Ascending aorta (tissue), 2 donors: ENCODE data around the gene GPX4. TPM values are rescaled to one million over a fixed set of nuclear protein-coding genes. Genes with fewer than 3 reads are reported as not detected.
A peak's percentile ranks its signal among the peaks of the same experiment; 100 is the strongest.

Experiments
- DNase-seq, 2 donors: peaks; one replicate each; pipeline ENCODE4 v3.0.0-alpha.2; 2019; ENCODE audit warnings: low spot score in 2 of 2
- H3K27ac ChIP-seq, 2 donors: fragments of 200-600 bp; sonication (generic); one replicate each; pipeline ENCODE4 v1.5.1; 2016 to 2017; ENCODE audit warnings: mild to moderate bottlenecking in 1 of 2
- H3K27me3 ChIP-seq: fragments of 200-600 bp; sonication (generic); one replicate; pipeline ENCODE4 v1.5.1; 2017
- H3K36me3 ChIP-seq, 2 donors: fragments of 200-600 bp; sonication (generic); one replicate each; pipeline ENCODE4 v1.5.1; 2016
- H3K4me1 ChIP-seq, 2 donors: fragments of 200-600 bp; sonication (generic); one replicate each; pipeline ENCODE4 v1.5.1; 2016 to 2017; ENCODE audit warnings: mild to moderate bottlenecking in 1 of 2
- H3K4me3 ChIP-seq, 2 donors: fragments of 200-600 bp; sonication (generic); one replicate each; pipeline ENCODE4 v1.5.1; 2016 to 2017; ENCODE audit warnings: mild to moderate bottlenecking in 1 of 2
- H3K9me3 ChIP-seq, 2 donors: fragments of 200-600 bp; sonication (generic); one replicate each; pipeline ENCODE4 v1.5.1; 2016
- intact Hi-C: fragments of 100-400 bp; cut with DNase I; formaldehyde crosslinking; loops from one replicate; pipeline ENCODE4 v1.15.1; 2023
- total RNA-seq: library from RNA; depleted of rRNA; stranded (reverse); fragments of >200 nt; gene quantifications from one replicate; pipeline ENCODE4 v1.1.0, GENCODE V29; 2016
- TF ChIP-seq, protein P1 (sequence below), 3 experiments: fragments of 200-600 bp in 2 of 3; fragments of 450-650 bp in 1 of 3; sonication (generic) in 2 of 3; IDR thresholded peaks; one replicate each; pipeline ENCODE4 v1.5.1; 2016 to 2019; ENCODE audit warnings: antibody characterized with exemption in 3 of 3, mild to moderate bottlenecking in 1 of 3, moderate library complexity in 1 of 3

GPX4 gene
- total RNA-seq, 1 donor from 2014 or later, result 348 TPM

DNA sequence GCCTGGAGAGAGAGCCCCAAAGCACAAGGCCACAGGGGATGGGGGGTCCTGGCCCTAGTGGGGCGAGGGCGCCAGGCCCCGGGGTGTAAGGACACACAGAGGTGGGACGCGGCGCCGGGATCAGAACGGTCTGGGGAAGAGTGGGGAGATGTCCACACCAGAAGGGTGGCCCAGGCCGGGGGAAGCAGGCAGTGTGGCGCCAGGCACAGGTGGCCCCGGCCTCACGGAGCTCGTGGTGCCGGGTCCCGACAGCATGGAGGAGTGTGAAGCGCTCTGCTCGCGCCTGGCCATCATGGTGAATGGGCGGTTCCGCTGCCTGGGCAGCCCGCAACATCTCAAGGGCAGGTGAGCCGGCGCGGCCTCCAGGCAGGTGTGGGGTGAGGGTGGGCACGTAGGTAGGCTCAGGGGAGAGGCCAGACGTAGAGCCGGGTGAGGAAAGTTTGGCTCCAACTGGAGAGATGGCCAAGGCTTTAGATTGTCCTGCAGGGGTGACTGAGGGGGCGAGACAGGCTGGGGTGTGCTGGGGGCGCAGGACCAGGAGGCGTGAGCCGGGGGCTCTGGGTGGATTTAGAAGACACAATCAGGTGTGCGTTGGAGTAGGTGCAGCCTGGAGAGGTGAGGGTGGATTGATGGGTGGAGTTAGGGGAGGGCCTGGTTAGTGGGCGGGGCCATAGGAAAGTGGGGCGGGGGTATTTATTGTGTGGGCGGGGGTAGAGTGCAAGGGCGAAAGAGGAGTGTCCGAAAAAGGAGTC lies 39.7 kb upstream of the GPX4 start:
- Histone ChIP-seq H3K27ac (no peak overlapping the region), H3K9me3 (peaks cover 0 to 4% of the 10 kb centered on the region in 2 donors), H3K4me3 (no peak overlapping the region), H3K27me3 (peaks cover 17% of the 10 kb centered on the region), H3K4me1 (peaks cover 8 to 20% of the 10 kb centered on the region in 2 donors), H3K36me3 (no peaks in the 10 kb centered on the region)
- TF ChIP-seq, protein P1, sequence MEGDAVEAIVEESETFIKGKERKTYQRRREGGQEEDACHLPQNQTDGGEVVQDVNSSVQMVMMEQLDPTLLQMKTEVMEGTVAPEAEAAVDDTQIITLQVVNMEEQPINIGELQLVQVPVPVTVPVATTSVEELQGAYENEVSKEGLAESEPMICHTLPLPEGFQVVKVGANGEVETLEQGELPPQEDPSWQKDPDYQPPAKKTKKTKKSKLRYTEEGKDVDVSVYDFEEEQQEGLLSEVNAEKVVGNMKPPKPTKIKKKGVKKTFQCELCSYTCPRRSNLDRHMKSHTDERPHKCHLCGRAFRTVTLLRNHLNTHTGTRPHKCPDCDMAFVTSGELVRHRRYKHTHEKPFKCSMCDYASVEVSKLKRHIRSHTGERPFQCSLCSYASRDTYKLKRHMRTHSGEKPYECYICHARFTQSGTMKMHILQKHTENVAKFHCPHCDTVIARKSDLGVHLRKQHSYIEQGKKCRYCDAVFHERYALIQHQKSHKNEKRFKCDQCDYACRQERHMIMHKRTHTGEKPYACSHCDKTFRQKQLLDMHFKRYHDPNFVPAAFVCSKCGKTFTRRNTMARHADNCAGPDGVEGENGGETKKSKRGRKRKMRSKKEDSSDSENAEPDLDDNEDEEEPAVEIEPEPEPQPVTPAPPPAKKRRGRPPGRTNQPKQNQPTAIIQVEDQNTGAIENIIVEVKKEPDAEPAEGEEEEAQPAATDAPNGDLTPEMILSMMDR (IDR thresholded peaks at IDR 0.05), result no peak
- intact Hi-C loops, result no loop called here
- no peak for DNase-seq

DNA sequence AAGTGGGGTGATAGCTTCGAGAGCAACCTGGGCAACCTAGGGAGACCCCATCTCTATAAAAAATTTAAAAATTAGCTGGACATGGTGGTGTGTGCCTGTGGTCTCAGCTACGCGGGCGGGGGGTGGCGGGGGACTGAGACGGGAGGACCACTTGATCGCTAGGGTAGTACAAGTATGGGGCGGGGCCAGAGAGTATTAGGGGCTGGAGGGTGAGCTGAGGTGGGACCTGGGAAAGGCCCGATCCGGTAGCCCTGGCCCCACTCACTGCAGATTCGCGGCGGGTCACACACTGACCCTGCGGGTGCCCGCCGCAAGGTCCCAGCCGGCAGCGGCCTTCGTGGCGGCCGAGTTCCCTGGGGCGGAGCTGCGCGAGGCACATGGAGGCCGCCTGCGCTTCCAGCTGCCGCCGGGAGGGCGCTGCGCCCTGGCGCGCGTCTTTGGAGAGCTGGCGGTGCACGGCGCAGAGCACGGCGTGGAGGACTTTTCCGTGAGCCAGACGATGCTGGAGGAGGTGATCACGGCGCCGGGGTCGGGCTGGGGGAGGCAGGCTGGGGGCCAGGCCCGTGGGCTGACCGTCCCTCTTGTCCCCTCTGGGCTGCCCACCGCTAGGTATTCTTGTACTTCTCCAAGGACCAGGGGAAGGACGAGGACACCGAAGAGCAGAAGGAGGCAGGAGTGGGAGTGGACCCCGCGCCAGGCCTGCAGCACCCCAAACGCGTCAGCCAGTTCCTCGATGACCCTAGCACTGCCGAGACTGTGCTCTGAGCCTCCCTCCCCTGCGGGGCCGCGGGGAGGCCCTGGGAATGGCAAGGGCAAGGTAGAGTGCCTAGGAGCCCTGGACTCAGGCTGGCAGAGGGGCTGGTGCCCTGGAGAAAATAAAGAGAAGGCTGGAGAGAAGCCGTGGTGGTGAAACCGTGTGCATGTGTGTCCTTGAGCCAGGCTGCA lies 38.9 kb upstream of the GPX4 start:
- DNase-seq, result peak in 1 of 2 donors; percentile 81
- TF ChIP-seq, protein P1 (IDR thresholded peaks at IDR 0.05), result peak; percentile 84 to 90 (median 87)
- Histone ChIP-seq H3K4me1 (peaks cover 8 to 20% of the 10 kb centered on the region in 2 donors), H3K4me3 (no peak overlapping the region), H3K27ac (no peak overlapping the region), H3K27me3 (peaks cover 19% of the 10 kb centered on the region), H3K9me3 (no peaks in the 10 kb centered on the region), H3K36me3 (no peaks in the 10 kb centered on the region)
- intact Hi-C loops, result no loop called here

DNA sequence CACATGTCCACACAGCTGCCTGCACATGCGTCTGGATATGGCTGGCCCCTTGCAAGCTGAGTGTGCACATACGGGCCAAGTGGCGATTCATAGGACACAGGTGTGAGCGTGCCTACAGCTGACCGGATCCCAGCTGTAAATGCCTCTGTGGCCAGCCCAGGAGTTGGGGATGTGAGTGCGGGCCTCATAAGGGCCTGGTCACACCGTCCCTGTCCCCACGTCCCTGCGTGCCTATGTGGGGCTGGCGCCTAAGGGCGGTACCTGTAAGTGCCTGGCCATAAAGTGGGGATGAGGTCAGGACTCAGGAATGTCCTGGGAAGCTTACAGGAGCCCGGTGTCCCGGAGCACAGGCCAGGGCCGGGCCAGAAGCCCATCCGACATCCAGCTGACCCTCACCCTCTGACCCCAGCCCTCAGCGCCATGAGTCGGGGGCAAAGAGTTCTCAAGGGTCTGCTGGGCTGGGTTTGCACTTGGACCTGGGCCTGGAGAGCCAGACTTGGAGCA lies 38.1 kb upstream of the GPX4 start:
- H3K9me3 ChIP-seq, result no peaks in the 10 kb centered on the region
- intact Hi-C loops, result no loop called here
- TF ChIP-seq, protein P1 (IDR thresholded peaks at IDR 0.05), result no peak
- no peak overlapping the region for H3K4me3 ChIP-seq
- peaks cover 8 to 22% of the 10 kb centered on the region in 2 donors for H3K4me1 ChIP-seq
- DNase-seq, result no peak
- H3K27ac ChIP-seq, result no peak overlapping the region
- H3K36me3 ChIP-seq, result no peaks in the 10 kb centered on the region
- H3K27me3 ChIP-seq, result peaks cover 21% of the 10 kb centered on the region

DNA sequence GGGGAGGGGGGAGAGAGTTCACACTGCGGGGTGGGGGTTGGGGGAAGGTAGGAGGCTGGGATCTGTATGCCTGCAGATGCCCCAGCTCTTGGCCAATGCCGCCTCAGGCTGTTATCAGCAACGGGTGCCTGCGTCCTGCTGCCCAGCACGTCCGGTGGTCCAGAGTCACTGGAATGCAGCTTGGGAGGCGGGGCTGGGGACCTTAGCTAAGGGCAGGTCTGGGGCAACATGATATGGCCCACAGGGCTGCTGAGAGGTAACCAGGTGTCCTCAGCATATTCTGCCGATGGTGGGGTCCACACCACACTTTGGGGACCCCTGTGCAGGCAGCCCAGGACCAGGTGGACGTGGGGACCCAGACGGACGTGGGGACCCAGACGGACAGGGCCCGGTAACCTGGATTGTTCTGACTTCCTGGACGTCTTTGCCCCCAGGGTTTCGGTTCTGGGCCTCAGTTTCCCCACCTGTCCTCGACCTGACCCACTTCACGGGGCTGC lies 37.5 kb upstream of the GPX4 start:
- peak overlapping the region; percentile 55 to 56 for H3K4me3 ChIP-seq
- H3K36me3 ChIP-seq, result no peaks in the 10 kb centered on the region
- no peak for DNase-seq
- no peak overlapping the region for H3K27ac ChIP-seq
- TF ChIP-seq, protein P1 (IDR thresholded peaks at IDR 0.05), result no peak
- peaks cover 8 to 24% of the 10 kb centered on the region in 2 donors for H3K4me1 ChIP-seq
- intact Hi-C loops, result no loop called here
- no peaks in the 10 kb centered on the region for H3K9me3 ChIP-seq
- peaks cover 21% of the 10 kb centered on the region for H3K27me3 ChIP-seq

DNA sequence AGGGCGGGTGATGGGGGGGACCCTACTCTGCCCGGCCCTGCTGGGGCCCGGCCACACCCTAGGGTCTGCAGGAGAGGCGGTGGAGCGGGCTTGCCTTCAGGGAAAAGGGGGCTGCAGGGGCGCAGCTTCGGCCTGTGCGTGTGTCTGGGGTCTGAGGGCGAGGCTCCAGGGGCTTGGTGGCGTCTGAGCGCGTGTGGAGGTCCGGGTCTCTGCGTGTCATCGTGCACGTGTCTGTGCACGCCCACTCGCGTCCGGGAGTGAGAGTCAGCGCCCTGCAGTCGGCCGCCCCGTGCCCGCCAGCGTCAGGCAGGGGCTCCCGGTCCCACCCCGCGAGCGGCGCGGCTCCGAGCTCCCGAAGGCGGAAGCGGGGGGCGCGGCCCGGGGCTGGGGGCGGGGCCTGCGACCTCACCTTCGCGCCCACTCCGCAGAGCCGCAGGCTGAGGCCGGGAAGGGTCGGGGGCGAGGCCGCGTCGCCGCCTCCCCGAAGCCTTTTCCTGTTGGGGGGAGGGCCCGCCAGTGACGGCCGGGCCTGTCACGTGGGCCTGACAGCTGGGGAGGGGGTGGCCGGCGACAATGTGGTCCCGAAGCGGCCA lies 37.0 kb upstream of the GPX4 start, which contains the start of gene ARHGAP45:
TSS of gene ARHGAP45 (plus strand) at position 420 of the 593 bp plus-strand sequence. CDS start 239 bp downstream, outside the sequence.
- TF ChIP-seq, protein P1 (IDR thresholded peaks at IDR 0.05), result no peak
- peaks cover 8 to 24% of the 10 kb centered on the region in 2 donors for H3K4me1 ChIP-seq
- H3K9me3 ChIP-seq, result no peaks in the 10 kb centered on the region
- peak within 1 kb of the TSS; percentile 55 to 56 for H3K4me3 ChIP-seq
- H3K36me3 ChIP-seq, result no peaks in the 10 kb centered on the region
- DNase-seq, result no peak
- H3K27me3 ChIP-seq, result peaks cover 21% of the 10 kb centered on the region
- intact Hi-C loops, result no loop called here
- peak within 1 kb of the TSS; percentile 14 to 37 for H3K27ac ChIP-seq
